Right renal cortex interstitium (tissue), 3 donors: ENCODE data around the gene ZBTB38. TPM values are rescaled to one million over a fixed set of nuclear protein-coding genes. Genes with fewer than 3 reads are reported as not detected.

Experiments
- DNase-seq, 3 donors: peaks; one replicate each; pipeline ENCODE4 v3.0.0-alpha.2; 2013; ENCODE audit warnings: low read depth in 3 of 3, low spot score in 2 of 3
- polyA plus RNA-seq, 3 donors: library from polyadenylated mRNA; unstranded; fragments of 120-200 nt; gene quantifications; one replicate each; pipeline ENCODE4 v1.2.1, GENCODE V29; 2013; ENCODE audit not compliant: insufficient read length in 3 of 3

Gene ZBTB38
- polyA plus RNA-seq, 3 donors: 52.1 to 67.8 (median 57.5) TPM

DNA sequence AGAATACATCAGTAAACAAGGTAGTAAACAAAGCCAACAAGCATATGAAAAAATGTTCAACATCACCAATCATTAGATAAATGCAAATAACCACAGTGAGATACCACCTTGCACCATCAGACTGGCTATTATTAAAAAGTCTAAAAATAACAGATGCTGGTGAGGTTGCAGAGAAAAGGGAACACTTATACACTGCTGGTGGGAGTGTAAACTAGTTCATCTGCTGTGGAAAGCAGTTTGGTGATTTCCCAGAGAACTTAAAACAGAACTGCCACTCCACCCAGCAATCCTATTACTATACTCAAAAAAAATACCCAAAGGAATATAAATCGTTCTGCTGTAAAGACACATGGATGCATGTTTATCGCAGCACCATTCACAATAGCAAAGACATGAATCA lies 30.3 kb upstream of the ZBTB38 start:
- DNase-seq: no peak

DNA sequence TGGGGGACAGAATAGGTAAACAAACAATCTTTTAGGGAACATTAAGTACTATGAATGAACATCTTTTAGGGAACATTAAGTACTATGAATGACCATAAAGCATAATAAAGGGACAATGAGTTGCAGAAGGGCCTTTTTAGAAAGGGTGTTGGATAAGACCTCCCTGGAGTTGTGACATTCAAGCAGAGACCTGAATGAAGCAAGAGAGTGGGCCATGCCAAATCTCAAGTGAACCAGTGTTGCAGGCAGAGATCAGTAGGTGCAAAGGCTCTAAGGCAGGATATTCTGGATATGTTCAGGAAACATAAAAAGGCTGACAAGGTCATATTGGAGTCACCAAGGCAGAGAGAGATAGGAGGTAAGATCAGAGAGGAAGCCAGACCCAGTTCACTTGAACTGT lies 29.4 kb upstream of the ZBTB38 start:
- no peak for DNase-seq

DNA sequence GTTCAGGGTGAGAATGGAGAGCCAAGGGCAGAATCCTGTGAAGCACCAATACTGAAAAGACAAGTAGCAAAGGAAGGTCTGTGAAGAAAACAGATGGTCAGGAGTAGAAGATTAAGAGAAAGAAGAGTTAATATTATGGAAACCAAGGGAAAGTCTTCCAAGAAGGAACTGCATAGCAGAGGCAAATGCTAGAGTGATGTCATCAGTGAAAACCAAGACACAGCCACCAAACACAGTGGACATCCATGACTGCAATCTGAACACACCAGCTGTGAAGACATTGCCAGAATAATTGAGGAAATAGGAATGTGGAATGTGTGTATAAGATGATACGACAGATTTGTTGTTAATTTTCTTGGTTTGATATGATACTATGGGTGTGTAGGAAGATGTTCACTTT lies 26.8 kb upstream of the ZBTB38 start:
- DNase-seq: no peak

DNA sequence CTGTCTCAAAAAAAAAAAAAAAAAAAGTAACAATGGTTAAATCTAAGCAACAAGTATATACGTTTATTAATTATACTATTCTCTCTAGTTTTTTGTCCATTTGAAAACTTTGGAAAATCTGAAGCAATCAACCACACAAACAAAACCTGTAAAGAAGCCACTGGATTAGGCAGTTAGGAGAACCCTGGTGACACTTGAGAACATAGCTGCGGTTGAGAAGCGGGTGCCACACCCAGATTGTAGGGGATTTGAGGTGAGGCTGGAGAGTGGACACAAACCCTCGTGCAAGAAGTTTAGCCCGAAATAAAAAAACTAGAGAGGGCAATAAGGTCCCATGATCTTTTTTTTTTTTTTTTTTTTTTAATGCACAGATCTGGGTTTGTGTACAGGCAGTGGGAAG lies 25.9 kb upstream of the ZBTB38 start:
- no peak for DNase-seq

DNA sequence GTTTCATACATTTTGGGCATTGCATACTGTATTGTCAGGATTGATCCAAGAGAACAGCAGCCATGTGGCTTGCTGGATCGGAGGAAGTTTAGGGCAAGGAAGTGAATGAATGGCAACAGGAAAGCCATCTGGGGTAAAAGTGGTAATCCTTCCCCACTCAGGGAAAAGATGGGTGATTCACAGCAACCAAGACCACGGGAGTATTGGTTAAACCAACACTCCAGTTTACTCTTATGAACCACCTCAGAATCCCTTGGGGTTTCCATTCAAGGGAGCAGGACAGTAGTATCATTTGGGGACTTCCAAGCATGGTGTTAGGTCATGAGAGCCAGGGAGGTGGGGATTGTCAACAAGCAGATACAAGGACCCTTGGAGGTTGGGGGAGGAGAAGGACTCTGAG lies 25.2 kb upstream of the ZBTB38 start:
- no peak for DNase-seq

DNA sequence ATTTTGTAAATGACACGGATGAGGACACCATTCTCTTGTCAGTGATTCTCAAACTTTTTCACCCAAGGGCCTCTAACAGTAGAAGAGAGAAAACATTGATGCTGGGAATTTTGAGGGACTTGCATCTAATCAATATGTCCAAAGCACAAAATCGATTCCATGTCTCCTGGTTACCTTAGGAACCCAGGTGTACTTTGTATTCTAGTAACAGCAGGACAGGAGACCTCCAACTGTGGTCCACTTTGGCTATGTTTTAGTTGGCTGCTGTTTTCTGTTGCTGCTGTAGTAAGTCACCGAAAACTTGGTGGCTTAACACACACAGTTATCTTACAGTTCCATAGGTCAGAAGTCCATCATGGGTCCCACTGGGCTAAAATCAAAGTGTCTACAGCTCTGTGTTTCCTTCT lies 24.4 kb upstream of the ZBTB38 start:
- DNase-seq: no peak

DNA sequence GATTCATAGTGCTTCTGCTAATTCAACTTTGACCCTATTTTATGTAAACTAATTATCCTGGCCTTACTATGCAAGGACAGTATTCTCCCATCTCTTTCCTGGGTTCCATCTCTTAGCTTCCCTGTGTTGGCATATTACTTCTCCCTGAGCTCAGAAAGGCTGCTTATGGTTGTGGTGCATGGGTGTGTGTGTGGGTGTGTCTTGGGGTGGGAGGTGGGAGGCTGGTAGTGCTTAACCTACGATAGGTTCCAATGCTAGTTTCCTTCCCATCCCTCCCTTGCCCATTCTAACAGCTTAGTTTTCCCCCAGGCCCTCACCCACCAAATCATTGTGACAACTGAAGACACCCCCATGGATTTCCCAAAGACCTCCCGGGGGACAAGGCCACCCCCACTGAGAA lies 22.8 kb upstream of the ZBTB38 start:
- no peak for DNase-seq

DNA sequence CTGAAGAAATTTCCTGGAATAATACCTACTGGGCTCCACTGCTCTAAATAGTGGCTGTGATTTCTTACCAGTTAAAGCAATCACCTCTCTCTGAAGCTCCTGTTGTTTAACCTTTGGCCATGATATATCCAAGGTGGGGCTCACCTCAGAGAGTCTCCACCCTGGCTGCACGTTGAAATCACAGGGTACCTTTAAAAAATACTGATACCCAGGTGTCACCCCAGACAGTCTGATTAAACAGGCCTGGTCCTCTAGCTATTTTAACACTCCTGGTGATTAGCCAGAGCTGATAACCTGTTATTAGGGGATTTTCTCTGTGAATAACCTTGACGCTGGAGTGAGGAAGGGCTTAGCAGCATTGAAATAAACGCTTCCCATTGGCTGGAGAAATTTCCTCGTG lies 22.3 kb upstream of the ZBTB38 start:
- DNase-seq: no peak

DNA sequence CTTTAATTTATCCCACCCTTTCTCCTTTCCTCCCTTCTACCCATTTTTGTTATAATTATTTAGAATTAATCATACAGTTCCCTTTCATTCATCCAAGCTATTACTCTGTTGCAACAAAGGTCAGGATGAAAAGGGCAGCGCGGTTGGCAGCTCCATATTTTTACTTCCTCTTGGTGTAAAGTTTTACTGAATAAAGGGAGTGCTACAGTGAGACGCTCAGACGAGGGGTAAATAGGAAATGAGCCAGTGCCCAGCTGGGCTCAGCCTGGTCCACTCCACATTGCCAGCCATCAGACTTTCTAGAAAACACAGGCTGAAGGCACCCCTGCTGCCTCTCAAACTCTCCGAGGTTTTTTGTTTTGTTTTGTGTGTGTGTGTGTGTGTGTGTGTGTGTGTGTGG lies 21.9 kb upstream of the ZBTB38 start:
- no peak for DNase-seq

DNA sequence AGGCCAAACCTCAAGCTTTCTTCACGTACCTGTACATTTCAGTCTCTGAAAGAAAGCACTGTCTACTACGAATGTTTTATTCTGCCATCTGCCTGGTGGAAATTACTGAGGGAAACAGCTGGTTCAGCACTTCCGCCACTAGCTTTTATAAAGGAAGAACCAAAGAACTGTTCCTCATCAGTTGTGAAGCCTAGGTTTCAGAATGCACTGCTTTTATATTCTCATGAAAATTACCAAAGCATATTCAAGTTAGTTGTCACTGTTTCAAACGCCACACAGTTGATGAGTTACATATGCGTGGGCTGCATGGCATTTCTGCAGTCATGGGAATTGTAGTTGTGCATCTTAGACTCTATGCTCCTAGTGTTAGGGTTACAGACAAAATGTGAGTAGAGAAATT lies 21.5 kb upstream of the ZBTB38 start:
- DNase-seq: no peak

DNA sequence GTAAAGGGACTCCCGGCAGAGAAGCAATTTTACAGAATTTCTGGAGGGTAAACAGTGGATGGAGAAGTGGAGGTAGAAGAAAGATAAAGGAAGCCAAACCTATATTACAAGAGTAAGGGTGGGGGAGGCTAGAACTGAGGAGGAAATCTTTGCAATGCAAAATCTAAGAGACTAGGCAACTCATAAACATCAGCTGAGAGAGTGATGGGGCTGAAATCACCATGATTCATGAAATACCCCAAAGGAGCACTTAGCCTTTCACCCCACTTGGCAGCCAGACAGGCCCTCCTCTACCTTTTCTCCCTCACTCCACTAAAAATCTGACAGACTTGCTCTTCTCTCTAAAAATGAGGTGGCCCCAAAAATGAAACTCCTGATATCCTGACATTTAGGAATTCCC lies 19.5 kb upstream of the ZBTB38 start:
- DNase-seq: no peak

DNA sequence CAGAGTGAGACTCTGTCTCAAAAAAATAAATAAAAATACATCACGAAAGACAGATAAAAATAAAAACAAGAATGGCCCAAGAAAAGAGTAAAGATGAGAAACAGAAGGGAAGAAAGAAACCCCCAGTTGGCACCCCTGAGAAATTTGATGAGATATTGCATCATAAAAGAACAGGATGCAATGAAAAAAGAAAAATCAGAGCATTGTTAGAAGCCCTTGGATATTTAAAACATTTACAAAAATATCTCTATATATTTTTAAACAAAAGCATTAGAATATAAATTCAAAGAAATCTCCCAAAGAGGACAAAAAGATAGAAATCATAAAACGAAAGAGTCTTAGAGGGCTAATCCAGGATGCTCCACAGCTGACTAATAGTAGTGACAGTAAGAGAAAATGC lies 18.6 kb upstream of the ZBTB38 start:
- no peak for DNase-seq

DNA sequence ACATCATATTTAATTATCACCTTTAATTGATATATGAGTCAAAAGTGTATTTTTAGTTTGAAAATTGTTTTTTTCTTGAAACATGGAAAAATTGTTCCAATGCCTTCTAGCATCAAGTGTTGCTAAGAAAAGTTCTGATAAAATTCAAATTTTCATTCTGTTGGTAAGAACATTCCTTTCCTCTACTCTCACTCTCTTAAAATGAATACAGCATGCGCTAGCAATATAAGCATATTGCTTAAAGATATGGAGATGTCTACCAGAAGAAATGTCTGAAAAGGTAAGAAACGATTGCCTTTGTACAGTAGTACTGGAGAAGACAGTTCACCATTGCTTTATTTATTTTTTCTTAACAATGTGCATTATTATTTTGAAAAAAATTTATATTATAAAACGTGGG lies 17.6 kb upstream of the ZBTB38 start:
- no peak for DNase-seq

DNA sequence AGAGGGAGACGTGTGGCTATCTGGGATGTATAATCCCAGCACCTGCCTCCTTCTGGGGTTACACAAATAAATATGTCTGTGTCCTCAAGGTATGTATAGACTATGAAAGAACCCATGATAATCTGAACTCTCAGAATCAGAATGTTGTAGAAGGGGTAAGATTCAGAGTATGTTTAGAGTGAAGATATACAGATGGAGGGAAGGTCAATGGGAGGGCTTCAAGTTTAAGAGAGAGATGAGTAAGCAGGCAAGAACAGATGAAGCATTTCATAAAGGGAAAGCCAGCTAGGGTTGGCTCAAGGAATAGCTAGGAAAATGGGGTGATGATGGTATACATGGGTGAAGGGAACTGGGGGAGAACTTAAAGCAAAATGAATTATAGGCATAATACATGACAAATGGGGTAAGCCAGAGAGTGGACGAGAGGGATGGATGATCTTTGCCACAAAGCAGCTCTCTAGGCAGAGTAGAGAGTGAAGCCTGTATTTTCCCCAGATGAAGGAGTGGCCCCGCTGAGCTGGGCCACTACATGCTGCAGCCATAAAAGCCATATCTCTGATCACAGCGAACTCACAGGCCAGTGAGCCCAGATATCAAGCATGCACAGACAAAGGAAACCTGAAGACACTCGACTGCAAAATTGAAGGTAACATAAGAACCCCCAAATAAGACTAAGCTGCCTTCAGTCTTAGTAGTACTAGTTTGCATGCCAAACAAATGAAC lies 15.9 kb upstream of the ZBTB38 start:
- DNase-seq: no peak

DNA sequence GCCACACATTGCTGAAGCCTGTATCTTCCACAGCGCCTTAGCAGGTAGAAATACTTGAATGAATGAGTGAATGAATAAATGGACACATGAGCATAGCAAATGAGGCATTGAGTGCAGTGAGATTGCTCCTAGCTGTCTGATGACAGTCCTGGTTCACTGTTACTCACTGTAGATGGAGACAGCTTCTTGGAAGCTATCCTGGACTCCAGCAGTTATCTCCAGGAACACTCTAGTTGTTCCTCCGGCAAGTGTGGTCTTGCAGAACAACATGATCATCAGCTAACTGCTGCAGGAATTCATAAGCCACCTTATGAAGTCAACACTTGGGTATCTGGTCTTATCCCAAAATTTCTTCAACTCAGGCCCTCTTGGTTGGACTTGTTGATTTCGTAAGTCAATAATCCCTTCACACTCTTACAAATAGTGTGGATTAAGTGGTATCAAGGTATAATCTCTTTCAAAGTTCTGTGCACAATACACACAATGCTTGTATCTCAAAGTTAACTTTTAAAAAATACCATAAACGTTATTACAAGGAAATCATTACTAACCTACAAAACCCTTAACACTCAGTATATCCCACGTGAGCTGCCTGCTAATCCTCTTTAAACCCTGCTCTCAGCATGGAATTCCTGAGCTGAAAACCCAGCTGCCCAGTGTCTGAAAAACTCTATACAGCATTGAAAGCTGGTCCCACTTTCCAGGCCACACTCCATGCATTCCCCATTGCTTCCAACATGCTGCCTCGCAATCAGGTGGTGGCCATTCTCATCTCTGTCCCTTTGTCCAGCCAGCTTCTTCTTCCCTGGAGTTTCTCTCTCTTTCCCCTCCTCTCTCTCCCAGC lies 14.4 kb upstream of the ZBTB38 start:
- no peak for DNase-seq

DNA sequence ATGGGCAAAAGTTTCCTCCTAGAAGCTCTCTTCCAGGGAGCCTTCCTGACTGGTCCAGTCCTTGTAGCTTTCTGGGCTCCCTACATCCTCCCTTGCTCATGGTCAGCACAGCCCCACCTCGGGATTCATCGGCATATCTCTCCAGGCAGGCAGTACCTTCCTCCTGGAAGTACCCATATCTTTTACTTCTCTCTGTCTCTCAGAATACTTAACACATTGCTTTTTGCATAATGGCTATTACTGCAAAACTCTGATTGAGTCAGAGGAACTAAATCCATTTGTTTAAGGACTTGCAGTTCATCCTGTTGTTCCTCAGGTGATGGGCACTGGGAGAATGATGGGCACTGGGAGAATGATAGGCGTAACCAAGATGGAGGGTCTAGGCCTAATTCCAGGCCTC lies 13.8 kb upstream of the ZBTB38 start:
- no peak for DNase-seq

DNA sequence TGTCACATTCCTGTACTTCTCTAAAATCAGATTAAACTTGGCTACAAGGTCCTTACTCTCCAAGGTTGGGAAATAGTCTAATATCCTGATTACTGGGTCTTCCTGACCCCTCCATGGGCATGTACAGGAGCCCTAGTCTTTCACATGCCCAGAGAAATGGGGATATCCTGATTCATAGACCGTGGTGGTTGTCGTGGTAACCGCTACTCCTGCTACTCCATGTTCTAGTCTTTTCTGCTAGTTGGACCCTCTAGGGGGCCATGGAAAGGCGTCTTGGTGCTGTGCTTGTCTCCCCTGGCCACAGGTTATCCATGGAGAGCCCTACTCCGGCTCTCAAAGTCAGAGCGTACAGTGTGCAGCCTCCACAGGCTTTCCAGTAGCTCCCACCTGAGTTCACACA lies 13.1 kb upstream of the ZBTB38 start:
- no peak for DNase-seq

DNA sequence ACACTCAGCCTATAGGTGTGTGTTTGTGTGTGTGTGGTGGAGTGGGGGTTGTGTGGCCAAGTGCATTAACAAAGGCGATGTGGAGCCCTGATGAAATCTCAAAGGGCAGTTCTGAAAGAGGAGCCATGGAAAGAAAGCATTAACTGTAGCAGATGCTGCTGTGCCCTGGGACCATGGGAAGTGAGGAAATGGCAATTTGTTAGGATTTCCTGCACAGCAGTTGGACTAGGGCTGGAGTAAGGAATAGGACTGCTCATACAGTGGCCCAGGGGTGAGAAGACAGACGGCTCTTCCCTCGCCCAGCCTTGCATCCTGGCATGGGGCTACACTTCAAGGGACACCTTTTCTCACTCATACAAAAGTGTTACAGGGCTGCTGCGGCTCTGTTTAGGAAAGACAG lies 12.3 kb upstream of the ZBTB38 start:
- no peak for DNase-seq

DNA sequence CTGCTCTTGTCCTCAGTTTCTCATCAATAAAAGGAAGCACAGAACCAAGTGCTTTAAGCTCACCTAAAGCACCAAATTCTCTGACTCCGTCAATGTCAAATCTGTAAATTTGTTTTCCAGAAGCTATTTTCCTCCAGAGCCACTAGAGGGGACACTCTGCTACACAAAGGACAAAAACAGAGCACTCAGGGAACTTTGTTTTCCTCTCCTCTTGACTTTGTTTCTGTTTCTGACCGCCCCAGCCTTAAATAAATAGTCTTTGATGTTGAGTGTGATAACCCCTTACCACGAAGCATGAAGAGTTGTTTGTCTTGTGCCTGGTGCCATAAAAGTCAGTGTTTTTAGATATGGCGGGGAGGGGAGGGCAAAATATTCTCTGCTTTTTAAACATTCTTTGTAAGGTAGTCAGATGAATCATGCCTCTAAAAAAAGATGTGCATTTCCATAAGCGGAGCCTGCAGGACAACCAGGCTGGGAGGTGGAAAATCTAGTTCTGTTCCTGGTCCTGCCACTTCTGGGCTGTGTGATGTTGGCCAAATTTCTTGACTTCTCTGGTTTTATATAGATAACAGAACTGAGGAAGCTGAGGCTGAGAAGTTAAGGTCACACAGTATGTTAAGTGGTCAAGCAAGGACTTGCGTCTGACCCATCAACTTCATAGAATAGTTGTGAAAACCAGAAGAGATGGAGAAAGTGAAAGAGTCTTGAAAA lies 7.3 kb upstream of the ZBTB38 start:
- no peak for DNase-seq

DNA sequence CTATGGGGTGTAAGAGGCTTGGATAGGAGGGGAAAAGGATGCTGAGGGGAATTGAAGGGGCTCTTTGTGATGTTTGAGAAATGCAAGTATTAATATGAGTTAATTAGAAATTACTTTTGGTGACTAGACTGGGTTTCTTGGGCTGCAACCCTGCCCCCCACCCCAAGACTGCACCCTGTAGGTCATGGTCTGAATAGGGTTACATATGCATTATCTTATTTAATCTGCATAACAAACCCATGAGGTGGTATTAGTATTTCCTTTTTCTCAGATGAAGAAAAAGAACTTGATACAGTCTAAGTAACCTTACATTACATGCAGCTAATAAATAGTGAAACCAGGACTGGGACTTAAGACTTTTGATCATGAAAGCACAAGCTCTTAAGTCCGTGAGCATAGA lies 5.6 kb upstream of the ZBTB38 start:
- DNase-seq: no peak

DNA sequence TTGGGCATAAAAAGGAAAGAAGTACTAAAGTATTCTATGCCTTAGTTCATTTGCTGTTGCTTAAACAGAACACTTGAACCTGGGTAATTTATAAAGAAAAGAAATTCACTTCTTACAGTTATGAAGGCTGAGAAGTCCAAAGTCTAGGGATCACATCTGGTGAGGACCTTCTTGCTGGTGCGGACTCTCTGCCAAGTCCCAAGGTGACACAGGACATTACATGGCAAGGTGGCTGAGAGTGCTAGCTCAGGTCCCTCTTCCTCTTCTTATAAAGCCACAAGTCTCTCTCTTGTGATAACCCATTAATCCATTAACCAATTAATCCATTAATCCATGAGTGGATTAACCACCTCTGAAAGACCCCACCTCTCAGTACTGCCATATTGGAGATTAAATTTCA lies 3.1 kb upstream of the ZBTB38 start:
- no peak for DNase-seq
